Neural cell (in vitro differentiated cells): Measurements from ENCODE around the gene GNB1.
"Not testable (repeated sequence)": the region's sequence is repeated elsewhere in the genome, so short reads cannot be mapped to it uniquely, and the experiment has no call there.

Experiments
- EP300 ChIP-seq: fragments of 450-650 bp; conservative IDR thresholded peaks from 2 replicates; pipeline ENCODE4 v1.6.1; 2014; ENCODE audit warnings: antibody characterized with exemption, mild to moderate bottlenecking, moderate library complexity; ENCODE audit not compliant: poor library complexity, severe bottlenecking
- EZH2 ChIP-seq: fragments of 200-600, 300-800 bp; shearing (Covaris generic), sonication (generic); IDR thresholded peaks from 2 replicates; pipeline ENCODE4 v1.6.1; 2014; ENCODE audit warnings: antibody characterized with exemption, low read length, borderline replicate concordance, mild to moderate bottlenecking; ENCODE audit not compliant: insufficient read depth, poor library complexity, severe bottlenecking
- MXI1 ChIP-seq: fragments of 450-650 bp; conservative IDR thresholded peaks from 2 replicates; pipeline ENCODE4 v1.6.1; 2014; ENCODE audit warnings: antibody characterized with exemption, mild to moderate bottlenecking; ENCODE audit not compliant: poor library complexity, severe bottlenecking
- RAD21 ChIP-seq: fragments of 450-650 bp; conservative IDR thresholded peaks from 2 replicates; pipeline ENCODE4 v1.6.1; 2014; ENCODE audit warnings: antibody characterized with exemption, mild to moderate bottlenecking, moderate library complexity
- SMC3 ChIP-seq: fragments of 450-650 bp; conservative IDR thresholded peaks from 2 replicates; pipeline ENCODE4 v1.6.1; 2014; ENCODE audit warnings: antibody characterized with exemption, mild to moderate bottlenecking, moderate library complexity; ENCODE audit not compliant: poor library complexity
- TAF1 ChIP-seq: IDR thresholded peaks from 2 replicates; pipeline ENCODE4 v1.6.1; 2012; ENCODE audit warnings: low read depth
- TF ChIP-seq, protein P1 (sequence below): IDR thresholded peaks from 2 replicates; pipeline ENCODE4 v1.6.1; 2012; ENCODE audit warnings: borderline replicate concordance
- TF ChIP-seq, protein P2 (sequence below): fragments of 450-650 bp; IDR thresholded peaks from 2 replicates; pipeline ENCODE4 v1.5.1; 2014; ENCODE audit warnings: antibody characterized with exemption, mild to moderate bottlenecking, moderate library complexity; ENCODE audit not compliant: poor library complexity, severe bottlenecking

DNA sequence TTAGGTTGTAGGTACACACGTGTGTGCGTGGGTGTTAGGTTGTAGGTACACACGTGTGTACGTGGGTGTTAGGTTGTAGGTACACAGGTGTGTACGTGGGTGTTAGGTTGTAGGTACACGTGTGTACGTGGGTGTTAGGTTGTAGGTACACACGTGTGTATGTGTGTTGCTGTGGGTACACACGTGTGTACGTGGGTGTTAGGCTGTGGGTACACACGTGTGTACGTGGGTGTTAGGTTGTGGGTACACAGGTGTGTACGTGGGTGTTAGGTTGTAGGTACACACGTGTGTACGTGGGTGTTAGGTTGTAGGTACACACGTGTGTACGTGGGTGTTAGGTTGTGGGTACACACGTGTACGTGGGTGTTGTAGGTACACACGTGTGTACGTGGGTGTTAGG is 44.0 kb upstream of the GNB1 start:
- TF ChIP-seq RAD21, TAF1, SMC3, EP300, MXI1, EZH2: not testable (repeated sequence)
- TF ChIP-seq, protein P1, sequence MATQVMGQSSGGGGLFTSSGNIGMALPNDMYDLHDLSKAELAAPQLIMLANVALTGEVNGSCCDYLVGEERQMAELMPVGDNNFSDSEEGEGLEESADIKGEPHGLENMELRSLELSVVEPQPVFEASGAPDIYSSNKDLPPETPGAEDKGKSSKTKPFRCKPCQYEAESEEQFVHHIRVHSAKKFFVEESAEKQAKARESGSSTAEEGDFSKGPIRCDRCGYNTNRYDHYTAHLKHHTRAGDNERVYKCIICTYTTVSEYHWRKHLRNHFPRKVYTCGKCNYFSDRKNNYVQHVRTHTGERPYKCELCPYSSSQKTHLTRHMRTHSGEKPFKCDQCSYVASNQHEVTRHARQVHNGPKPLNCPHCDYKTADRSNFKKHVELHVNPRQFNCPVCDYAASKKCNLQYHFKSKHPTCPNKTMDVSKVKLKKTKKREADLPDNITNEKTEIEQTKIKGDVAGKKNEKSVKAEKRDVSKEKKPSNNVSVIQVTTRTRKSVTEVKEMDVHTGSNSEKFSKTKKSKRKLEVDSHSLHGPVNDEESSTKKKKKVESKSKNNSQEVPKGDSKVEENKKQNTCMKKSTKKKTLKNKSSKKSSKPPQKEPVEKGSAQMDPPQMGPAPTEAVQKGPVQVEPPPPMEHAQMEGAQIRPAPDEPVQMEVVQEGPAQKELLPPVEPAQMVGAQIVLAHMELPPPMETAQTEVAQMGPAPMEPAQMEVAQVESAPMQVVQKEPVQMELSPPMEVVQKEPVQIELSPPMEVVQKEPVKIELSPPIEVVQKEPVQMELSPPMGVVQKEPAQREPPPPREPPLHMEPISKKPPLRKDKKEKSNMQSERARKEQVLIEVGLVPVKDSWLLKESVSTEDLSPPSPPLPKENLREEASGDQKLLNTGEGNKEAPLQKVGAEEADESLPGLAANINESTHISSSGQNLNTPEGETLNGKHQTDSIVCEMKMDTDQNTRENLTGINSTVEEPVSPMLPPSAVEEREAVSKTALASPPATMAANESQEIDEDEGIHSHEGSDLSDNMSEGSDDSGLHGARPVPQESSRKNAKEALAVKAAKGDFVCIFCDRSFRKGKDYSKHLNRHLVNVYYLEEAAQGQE: not testable (repeated sequence)
- TF ChIP-seq, protein P2, sequence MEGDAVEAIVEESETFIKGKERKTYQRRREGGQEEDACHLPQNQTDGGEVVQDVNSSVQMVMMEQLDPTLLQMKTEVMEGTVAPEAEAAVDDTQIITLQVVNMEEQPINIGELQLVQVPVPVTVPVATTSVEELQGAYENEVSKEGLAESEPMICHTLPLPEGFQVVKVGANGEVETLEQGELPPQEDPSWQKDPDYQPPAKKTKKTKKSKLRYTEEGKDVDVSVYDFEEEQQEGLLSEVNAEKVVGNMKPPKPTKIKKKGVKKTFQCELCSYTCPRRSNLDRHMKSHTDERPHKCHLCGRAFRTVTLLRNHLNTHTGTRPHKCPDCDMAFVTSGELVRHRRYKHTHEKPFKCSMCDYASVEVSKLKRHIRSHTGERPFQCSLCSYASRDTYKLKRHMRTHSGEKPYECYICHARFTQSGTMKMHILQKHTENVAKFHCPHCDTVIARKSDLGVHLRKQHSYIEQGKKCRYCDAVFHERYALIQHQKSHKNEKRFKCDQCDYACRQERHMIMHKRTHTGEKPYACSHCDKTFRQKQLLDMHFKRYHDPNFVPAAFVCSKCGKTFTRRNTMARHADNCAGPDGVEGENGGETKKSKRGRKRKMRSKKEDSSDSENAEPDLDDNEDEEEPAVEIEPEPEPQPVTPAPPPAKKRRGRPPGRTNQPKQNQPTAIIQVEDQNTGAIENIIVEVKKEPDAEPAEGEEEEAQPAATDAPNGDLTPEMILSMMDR: not testable (repeated sequence)
